ENCODE results near the gene NRXN3. TPM values are rescaled to one million over a fixed set of nuclear protein-coding genes. Genes with fewer than 3 reads are reported as not detected.

Gene NRXN3
- polyA plus RNA-seq, 1 donor from 2014 or later: 110 TPM

DNA sequence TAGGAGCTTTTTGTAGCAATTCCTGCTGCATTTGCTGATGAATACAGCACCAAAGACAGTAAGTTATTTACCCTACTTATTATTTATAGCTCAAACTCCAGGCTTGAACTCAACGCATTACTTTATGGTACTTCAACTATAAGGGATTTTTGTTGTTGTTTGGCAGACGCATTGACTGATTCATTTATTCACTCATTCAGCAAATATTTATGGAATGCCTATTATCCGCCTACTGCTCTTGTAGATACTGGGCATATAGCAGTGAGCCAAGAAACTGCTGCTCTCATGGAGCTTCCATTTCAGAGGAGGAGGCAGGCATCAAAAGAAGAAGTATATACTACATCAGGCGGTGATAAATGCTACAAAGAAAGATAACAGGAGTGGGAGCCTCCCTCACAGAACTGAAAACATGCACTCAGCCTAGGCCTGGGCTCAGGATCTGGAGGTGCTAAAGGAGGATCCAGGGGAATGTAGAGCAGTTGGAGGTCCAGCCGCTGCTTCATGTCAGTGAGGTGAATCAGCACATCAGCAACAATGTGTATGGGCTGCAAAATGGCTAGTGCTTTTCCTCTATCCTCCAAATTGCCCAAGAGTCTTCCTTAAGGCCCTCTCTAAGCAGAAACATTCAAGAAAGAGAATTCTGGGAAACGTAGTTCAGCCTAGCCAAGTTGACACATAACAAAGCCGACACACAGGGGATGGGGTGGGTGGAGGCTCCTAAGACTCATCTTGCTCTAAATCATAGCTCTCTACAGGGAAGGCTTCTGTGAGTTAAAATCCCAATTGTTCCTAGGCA is 157.5 kb downstream of the NRXN3 start:
- TF ChIP-seq EZH2 (IDR thresholded peaks at IDR 0.05; ENCODE audit: borderline replicate concordance, insufficient read depth, low read length, poor library complexity, severe bottlenecking) (no peak), EP300 (conservative IDR thresholded peaks at IDR 0.05; ENCODE audit: poor library complexity, severe bottlenecking) (no peak), SMC3 (conservative IDR thresholded peaks at IDR 0.05; ENCODE audit: poor library complexity) (no peak)
- no peaks in the 10 kb centered on the region for H3K9me3 ChIP-seq (ENCODE audit: low read length)
- no peak overlapping the region for H3K4me2 ChIP-seq (ENCODE audit: low read length)
- no peaks in the 10 kb centered on the region for H3K9me2 ChIP-seq (ENCODE audit: insufficient read depth, low read length)
- no peaks in the 10 kb centered on the region for H3K79me2 ChIP-seq (replicated peaks; ENCODE audit: insufficient read depth, low read length)
- H4K20me1 ChIP-seq (ENCODE audit: insufficient read depth): no peaks in the 10 kb centered on the region
- H3K9ac ChIP-seq (ENCODE audit: low read length): no peak overlapping the region
- H3K27me3 ChIP-seq (ENCODE audit: insufficient read depth, low read depth, low read length): no peaks in the 10 kb centered on the region
- peak overlapping the region; percentile 15 for H3K27ac ChIP-seq (ENCODE audit: low read length)
- H3K36me3 ChIP-seq (ENCODE audit: insufficient read depth, low read length): no peaks in the 10 kb centered on the region
- no peak overlapping the region for H2AFZ ChIP-seq (ENCODE audit: low read depth, low read length)
- H3K4me3 ChIP-seq (ENCODE audit: low read length): peak overlapping the region; percentile 21
- H3F3A ChIP-seq (ENCODE audit: insufficient read depth, low read length, poor library complexity, severe bottlenecking): peaks cover 3% of the 10 kb centered on the region

DNA sequence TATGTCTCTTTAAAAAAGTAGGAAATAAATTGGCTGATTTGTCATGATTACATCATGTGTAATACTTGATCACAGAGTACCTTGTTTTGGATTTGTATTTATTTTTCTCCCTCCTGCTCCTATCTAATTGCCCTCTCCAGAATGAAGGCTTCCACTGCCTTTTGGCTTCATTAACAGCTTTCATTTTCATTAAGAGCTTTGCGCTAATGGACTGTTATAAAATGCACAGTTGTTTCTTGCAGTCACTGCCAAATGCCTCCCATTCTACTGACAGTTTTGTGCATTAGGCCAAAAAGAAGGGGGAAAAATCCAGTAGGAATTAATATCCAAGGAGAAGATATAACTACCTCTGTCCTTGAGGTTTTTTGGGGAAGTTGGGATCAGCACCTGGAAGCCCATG is 159.2 kb downstream of the NRXN3 start:
- Histone ChIP-seq H2AFZ (ENCODE audit: low read depth, low read length) (no peak overlapping the region), H3K9me3 (ENCODE audit: low read length) (no peaks in the 10 kb centered on the region), H3K4me3 (ENCODE audit: low read length) (no peak overlapping the region), H3K27me3 (ENCODE audit: insufficient read depth, low read depth, low read length) (no peaks in the 10 kb centered on the region), H3K9me2 (ENCODE audit: insufficient read depth, low read length) (no peaks in the 10 kb centered on the region), H3K36me3 (ENCODE audit: insufficient read depth, low read length) (no peaks in the 10 kb centered on the region), H4K20me1 (ENCODE audit: insufficient read depth) (no peaks in the 10 kb centered on the region), H3K27ac (ENCODE audit: low read length) (no peak overlapping the region), H3F3A (ENCODE audit: insufficient read depth, low read length, poor library complexity, severe bottlenecking) (peaks cover 3% of the 10 kb centered on the region), H3K9ac (ENCODE audit: low read length) (no peak overlapping the region), H3K79me2 (replicated peaks; ENCODE audit: insufficient read depth, low read length) (no peaks in the 10 kb centered on the region), H3K4me2 (ENCODE audit: low read length) (no peak overlapping the region)
- TF ChIP-seq SMC3 (conservative IDR thresholded peaks at IDR 0.05; ENCODE audit: poor library complexity) (no peak), EZH2 (IDR thresholded peaks at IDR 0.05; ENCODE audit: borderline replicate concordance, insufficient read depth, low read length, poor library complexity, severe bottlenecking) (no peak), RAD21 (conservative IDR thresholded peaks at IDR 0.05) (no peak), EP300 (conservative IDR thresholded peaks at IDR 0.05; ENCODE audit: poor library complexity, severe bottlenecking) (no peak), MXI1 (conservative IDR thresholded peaks at IDR 0.05; ENCODE audit: poor library complexity, severe bottlenecking) (no peak), POLR2AphosphoS5 (IDR thresholded peaks at IDR 0.05) (no peak), TAF1 (IDR thresholded peaks at IDR 0.05; ENCODE audit: low read depth) (no peak)
- TF ChIP-seq, protein P1, sequence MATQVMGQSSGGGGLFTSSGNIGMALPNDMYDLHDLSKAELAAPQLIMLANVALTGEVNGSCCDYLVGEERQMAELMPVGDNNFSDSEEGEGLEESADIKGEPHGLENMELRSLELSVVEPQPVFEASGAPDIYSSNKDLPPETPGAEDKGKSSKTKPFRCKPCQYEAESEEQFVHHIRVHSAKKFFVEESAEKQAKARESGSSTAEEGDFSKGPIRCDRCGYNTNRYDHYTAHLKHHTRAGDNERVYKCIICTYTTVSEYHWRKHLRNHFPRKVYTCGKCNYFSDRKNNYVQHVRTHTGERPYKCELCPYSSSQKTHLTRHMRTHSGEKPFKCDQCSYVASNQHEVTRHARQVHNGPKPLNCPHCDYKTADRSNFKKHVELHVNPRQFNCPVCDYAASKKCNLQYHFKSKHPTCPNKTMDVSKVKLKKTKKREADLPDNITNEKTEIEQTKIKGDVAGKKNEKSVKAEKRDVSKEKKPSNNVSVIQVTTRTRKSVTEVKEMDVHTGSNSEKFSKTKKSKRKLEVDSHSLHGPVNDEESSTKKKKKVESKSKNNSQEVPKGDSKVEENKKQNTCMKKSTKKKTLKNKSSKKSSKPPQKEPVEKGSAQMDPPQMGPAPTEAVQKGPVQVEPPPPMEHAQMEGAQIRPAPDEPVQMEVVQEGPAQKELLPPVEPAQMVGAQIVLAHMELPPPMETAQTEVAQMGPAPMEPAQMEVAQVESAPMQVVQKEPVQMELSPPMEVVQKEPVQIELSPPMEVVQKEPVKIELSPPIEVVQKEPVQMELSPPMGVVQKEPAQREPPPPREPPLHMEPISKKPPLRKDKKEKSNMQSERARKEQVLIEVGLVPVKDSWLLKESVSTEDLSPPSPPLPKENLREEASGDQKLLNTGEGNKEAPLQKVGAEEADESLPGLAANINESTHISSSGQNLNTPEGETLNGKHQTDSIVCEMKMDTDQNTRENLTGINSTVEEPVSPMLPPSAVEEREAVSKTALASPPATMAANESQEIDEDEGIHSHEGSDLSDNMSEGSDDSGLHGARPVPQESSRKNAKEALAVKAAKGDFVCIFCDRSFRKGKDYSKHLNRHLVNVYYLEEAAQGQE (IDR thresholded peaks at IDR 0.05; ENCODE audit: borderline replicate concordance): no peak
- TF ChIP-seq, protein P2, sequence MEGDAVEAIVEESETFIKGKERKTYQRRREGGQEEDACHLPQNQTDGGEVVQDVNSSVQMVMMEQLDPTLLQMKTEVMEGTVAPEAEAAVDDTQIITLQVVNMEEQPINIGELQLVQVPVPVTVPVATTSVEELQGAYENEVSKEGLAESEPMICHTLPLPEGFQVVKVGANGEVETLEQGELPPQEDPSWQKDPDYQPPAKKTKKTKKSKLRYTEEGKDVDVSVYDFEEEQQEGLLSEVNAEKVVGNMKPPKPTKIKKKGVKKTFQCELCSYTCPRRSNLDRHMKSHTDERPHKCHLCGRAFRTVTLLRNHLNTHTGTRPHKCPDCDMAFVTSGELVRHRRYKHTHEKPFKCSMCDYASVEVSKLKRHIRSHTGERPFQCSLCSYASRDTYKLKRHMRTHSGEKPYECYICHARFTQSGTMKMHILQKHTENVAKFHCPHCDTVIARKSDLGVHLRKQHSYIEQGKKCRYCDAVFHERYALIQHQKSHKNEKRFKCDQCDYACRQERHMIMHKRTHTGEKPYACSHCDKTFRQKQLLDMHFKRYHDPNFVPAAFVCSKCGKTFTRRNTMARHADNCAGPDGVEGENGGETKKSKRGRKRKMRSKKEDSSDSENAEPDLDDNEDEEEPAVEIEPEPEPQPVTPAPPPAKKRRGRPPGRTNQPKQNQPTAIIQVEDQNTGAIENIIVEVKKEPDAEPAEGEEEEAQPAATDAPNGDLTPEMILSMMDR (IDR thresholded peaks at IDR 0.05; ENCODE audit: poor library complexity, severe bottlenecking): no peak
